Epithelial cell of esophagus (primary cell): ENCODE data around the gene SRPRB.

Experiments
- DNase-seq: peaks from one replicate; pipeline ENCODE4 v3.0.0; 2010; ENCODE audit warnings: low read depth
- H3K4me3 ChIP-seq: 2 replicates; pipeline ENCODE4 v1.5.1; 2011; ENCODE audit warnings: mild to moderate bottlenecking, low read length, control low read depth
- CTCF ChIP-seq: IDR thresholded peaks from 2 replicates; pipeline ENCODE4 v1.5.1; 2011; ENCODE audit warnings: low read depth, mild to moderate bottlenecking, low read length, control low read depth, inconsistent platforms; ENCODE audit not compliant: insufficient read depth; ENCODE audit errors: missing control alignments

SRPRB gene

GRCh38 chr3:133820129-133820528, 14.5 kb downstream of the SRPRB start:
- TF ChIP-seq CTCF = no peak
- peak; percentile 48 for DNase-seq
- no peak overlapping the region for H3K4me3 ChIP-seq

- no peak overlapping the region for H3K4me3 ChIP-seq
- DNase-seq = no peak
- no peak for TF ChIP-seq CTCF
Observed at GRCh38 chr3:133820889-133821675, 15.5 kb downstream of the SRPRB start.

- TF ChIP-seq CTCF = peak; percentile 17
- peak; percentile 77 for DNase-seq
- no peak overlapping the region for H3K4me3 ChIP-seq
Observed at GRCh38 chr3:133821767-133822638, 16.4 kb downstream of the SRPRB start.

GRCh38 chr3:133824961-133825485, 19.4 kb downstream of the SRPRB start:
- no peak overlapping the region for H3K4me3 ChIP-seq
- TF ChIP-seq CTCF = no peak
- no peak for DNase-seq

GRCh38 chr3:133825969-133826727, 20.5 kb downstream of the SRPRB start:
- no peak for TF ChIP-seq CTCF
- no peak overlapping the region for H3K4me3 ChIP-seq
- DNase-seq = no peak

- TF ChIP-seq CTCF = no peak
- no peak for DNase-seq
- H3K4me3 ChIP-seq = no peak overlapping the region
Observed at GRCh38 chr3:133827136-133827535, 21.5 kb downstream of the SRPRB start.
